ENCODE measurements around the gene MDM1.

MDM1 gene

DNA sequence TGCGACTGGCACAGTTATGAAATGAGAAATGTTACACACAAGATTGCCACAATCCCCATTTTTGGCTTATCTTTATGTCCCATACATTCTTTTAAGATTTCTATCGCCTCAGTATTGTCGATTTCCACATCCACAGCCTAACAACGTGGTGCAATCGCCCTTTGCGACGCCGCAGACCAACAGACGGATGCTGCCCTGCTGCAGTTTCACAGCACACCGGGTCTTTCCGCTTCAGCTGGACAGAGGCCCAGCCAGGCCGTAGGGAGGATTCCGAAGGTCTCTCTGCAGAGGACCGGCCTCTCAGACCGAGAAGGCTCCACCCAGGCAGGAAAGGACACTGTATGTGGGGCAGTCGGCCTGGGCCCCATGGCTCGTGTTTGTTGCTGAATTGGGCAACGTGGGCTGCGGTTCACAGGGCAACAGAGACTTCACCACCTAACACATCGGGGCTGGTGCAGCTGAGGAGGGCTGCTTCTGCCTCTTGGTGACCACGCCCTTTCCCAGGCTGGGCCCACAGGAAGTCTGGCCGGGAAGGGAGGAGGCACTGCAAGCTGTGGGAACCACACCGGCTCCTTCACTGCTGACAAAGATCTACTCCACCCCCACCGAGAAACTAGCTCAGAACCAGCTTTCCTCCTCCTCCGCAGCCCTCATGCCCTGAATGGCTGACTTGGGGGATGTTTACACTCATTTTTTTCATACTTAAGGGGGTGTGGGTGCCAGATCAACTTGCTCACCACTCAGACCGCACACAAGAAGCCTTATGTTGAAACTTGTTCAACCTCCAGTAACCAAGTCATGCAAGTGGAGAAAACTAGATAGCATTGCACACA, 32.9 kb upstream of the MDM1 start:
- Mint-ChIP-seq H3K4me1 (peaks cover 79% of the 10 kb centered on the region), H3K9me3 (peaks cover 5% of the 10 kb centered on the region), H3K27ac (peak overlapping the region; percentile 95), H3K4me3 (peak overlapping the region; percentile 81), H3K36me3 (peaks cover 8% of the 10 kb centered on the region)
- DNase-seq (ENCODE audit: low spot score in 2 of 2) (peak; percentile 72 to 96), ATAC-seq (peak; percentile 95)

GRCh38 chr12:68364328-68364727, 32.2 kb upstream of the MDM1 start:
- H3K36me3 Mint-ChIP-seq = peaks cover 8% of the 10 kb centered on the region
- ATAC-seq (no peak), DNase-seq (ENCODE audit: low spot score in 2 of 2) (no peak)
- H3K27ac Mint-ChIP-seq = peak overlapping the region; percentile 95
- peaks cover 77% of the 10 kb centered on the region for H3K4me1 Mint-ChIP-seq
- H3K4me3 Mint-ChIP-seq = peak overlapping the region; percentile 81
- peaks cover 5% of the 10 kb centered on the region for H3K9me3 Mint-ChIP-seq

GRCh38 chr12:68361953-68362352, 29.8 kb upstream of the MDM1 start:
- Mint-ChIP-seq H3K4me1 (peaks cover 74% of the 10 kb centered on the region), H3K4me3 (no peak overlapping the region), H3K9me3 (peaks cover 5% of the 10 kb centered on the region), H3K36me3 (peaks cover 8% of the 10 kb centered on the region), H3K27ac (peak overlapping the region; percentile 57)
- DNase-seq (ENCODE audit: low spot score in 2 of 2) = no peak
- no peak for ATAC-seq

GRCh38 chr12:68359674-68360073, 27.5 kb upstream of the MDM1 start:
- DNase-seq (ENCODE audit: low spot score in 2 of 2) = no peak
- no peak overlapping the region for H3K27ac Mint-ChIP-seq
- H3K36me3 Mint-ChIP-seq = no peaks in the 10 kb centered on the region
- H3K9me3 Mint-ChIP-seq = no peaks in the 10 kb centered on the region
- peak overlapping the region; percentile 37 for H3K4me3 Mint-ChIP-seq
- no peak for ATAC-seq
- H3K4me1 Mint-ChIP-seq = peaks cover 64% of the 10 kb centered on the region

- peak overlapping the region; percentile 80 for H3K27ac Mint-ChIP-seq
- DNase-seq (ENCODE audit: low spot score in 2 of 2) (peak; percentile 49 to 76), ATAC-seq (peak; percentile 89)
- no peaks in the 10 kb centered on the region for H3K36me3 Mint-ChIP-seq
- H3K9me3 Mint-ChIP-seq = no peaks in the 10 kb centered on the region
- H3K4me1 Mint-ChIP-seq = peaks cover 58% of the 10 kb centered on the region
- peak overlapping the region; percentile 37 for H3K4me3 Mint-ChIP-seq
Observed at GRCh38 chr12:68358532-68359485, 26.6 kb upstream of the MDM1 start.

DNA sequence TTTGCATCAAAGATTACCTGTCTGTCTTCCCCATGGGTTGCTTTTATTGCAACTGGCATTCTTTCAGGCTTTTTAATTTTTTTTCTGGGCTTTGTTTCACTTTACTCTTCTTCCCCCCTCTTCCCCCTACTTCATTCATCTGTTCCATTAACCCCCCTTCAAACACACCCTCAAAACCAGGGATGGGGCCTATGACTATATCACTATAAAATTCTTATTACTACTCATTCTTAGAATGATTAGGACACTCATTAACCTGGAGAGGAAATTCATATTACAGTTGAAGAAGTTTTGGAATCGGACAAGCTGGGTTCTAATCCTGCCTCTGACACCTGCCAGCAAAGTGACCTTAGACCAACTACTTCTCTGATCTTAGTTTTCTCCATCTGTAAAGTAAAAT, 24.8 kb upstream of the MDM1 start:
- no peak for ATAC-seq
- no peak for DNase-seq (ENCODE audit: low spot score in 2 of 2)
- Mint-ChIP-seq H3K36me3 (no peaks in the 10 kb centered on the region), H3K4me1 (peaks cover 40% of the 10 kb centered on the region), H3K27ac (peak overlapping the region; percentile 43), H3K9me3 (no peaks in the 10 kb centered on the region), H3K4me3 (no peak overlapping the region)

- H3K27ac Mint-ChIP-seq = no peak overlapping the region
- H3K9me3 Mint-ChIP-seq = no peaks in the 10 kb centered on the region
- ATAC-seq (no peak), DNase-seq (ENCODE audit: low spot score in 2 of 2) (no peak)
- peaks cover 35% of the 10 kb centered on the region for H3K4me1 Mint-ChIP-seq
- H3K4me3 Mint-ChIP-seq = no peak overlapping the region
- no peaks in the 10 kb centered on the region for H3K36me3 Mint-ChIP-seq
Observed at GRCh38 chr12:68356060-68356695, 24.0 kb upstream of the MDM1 start.

DNA sequence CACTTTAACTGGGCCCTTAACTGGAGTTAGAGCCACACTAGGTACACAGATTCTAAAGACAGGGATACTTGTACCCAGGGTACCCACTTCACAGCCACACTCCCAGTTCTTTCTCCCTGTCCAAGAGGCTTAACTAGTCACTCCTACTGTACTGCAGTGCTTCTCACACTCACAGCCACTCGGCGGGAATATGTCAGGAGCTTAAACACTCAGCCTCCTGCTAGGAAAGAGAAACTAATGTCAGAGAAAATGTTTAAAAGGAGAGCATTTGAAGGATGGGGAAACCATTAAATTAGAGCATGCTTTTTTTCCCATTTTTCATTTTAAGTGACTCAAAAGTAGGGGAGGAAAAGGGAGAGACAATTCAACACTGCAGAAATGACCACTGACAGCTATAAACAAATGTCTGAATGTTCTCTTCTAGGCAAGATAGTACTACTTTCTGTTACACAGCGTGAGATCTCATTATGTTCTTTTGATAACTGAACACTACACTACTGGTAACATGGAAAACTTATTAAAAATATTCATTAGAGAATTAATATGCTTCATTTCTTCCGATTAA, 22.9 kb upstream of the MDM1 start:
- Mint-ChIP-seq H3K4me3 (no peak overlapping the region), H3K36me3 (no peaks in the 10 kb centered on the region), H3K4me1 (peaks cover 28% of the 10 kb centered on the region), H3K9me3 (no peaks in the 10 kb centered on the region), H3K27ac (no peak overlapping the region)
- DNase-seq (ENCODE audit: low spot score in 2 of 2) = no peak
- ATAC-seq = no peak

DNA sequence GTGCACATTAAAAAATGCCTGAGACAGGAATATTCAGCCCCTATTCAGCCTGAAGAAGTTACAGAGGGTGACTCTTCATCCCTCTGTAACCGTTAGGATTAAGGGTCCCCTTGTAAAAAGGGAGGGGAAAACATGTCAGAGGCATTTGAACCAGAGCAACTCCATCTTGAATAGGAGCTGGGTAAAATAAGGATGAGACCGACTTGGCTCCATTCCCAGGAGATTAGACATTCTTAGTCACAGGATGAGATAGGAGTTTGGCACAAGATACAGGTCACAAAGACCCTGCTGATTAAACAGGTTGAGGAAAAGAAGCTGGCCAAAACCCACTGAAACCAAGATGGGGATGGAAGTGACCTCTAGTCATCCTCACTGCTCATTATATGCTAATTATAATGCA, 19.9 kb upstream of the MDM1 start:
- Mint-ChIP-seq H3K9me3 (no peaks in the 10 kb centered on the region), H3K27ac (no peak overlapping the region), H3K4me3 (no peak overlapping the region), H3K36me3 (no peaks in the 10 kb centered on the region), H3K4me1 (peaks cover 10% of the 10 kb centered on the region)
- ATAC-seq (no peak), DNase-seq (ENCODE audit: low spot score in 2 of 2) (no peak)

GRCh38 chr12:68350753-68351152, 18.6 kb upstream of the MDM1 start:
- Mint-ChIP-seq H3K4me3 (no peak overlapping the region), H3K36me3 (no peaks in the 10 kb centered on the region), H3K4me1 (peaks cover 15% of the 10 kb centered on the region), H3K27ac (no peak overlapping the region), H3K9me3 (no peaks in the 10 kb centered on the region)
- DNase-seq (ENCODE audit: low spot score in 2 of 2) (no peak), ATAC-seq (no peak)

GRCh38 chr12:68349921-68350606, 17.9 kb upstream of the MDM1 start:
- no peak overlapping the region for H3K4me3 Mint-ChIP-seq
- peaks cover 19% of the 10 kb centered on the region for H3K4me1 Mint-ChIP-seq
- no peaks in the 10 kb centered on the region for H3K9me3 Mint-ChIP-seq
- no peaks in the 10 kb centered on the region for H3K36me3 Mint-ChIP-seq
- DNase-seq (ENCODE audit: low spot score in 2 of 2) (no peak), ATAC-seq (no peak)
- no peak overlapping the region for H3K27ac Mint-ChIP-seq

DNA sequence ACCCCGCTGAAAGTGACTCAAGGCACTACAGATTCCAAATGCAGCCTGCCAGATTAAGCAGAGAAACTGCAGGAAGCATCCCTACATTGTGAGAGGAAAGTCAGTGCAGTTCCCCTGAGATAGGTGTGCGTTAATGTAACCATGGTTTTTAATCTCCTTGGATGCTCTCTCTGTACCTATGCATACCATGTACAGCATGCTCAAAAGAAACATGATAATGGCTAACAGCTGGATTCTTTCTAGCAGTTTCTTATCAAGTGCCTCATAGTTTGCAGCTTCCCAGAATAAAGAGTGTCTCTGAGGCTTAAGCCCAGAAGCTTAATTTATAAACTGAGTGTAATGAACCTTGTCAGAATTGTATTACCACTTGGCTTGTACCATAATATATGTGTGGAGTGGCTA, 17.1 kb upstream of the MDM1 start:
- no peak overlapping the region for H3K27ac Mint-ChIP-seq
- no peaks in the 10 kb centered on the region for H3K36me3 Mint-ChIP-seq
- ATAC-seq = no peak
- DNase-seq (ENCODE audit: low spot score in 2 of 2) = no peak
- H3K4me1 Mint-ChIP-seq = peaks cover 19% of the 10 kb centered on the region
- no peak overlapping the region for H3K4me3 Mint-ChIP-seq
- no peaks in the 10 kb centered on the region for H3K9me3 Mint-ChIP-seq

DNA sequence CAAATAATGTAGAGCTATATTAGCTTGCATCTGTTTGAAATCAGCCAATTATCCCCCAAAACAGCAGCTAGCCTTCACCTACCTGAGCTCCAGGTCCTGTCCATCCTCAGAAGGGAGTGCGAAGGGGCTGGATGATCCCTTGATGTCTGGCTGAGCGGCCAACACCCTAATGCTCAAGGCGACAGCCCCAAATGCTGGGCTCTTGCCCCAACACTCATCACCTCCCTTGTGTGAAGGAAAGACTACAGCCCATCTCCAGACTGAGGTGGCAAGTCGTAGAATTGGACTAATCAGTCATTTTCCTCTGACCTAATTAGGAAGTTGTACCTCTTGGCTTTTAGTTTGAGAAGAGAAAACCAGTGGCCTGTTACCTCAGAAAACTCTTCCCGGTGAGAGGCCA, 16.3 kb upstream of the MDM1 start:
- Mint-ChIP-seq H3K9me3 (no peaks in the 10 kb centered on the region), H3K4me3 (no peak overlapping the region), H3K36me3 (no peaks in the 10 kb centered on the region), H3K4me1 (peaks cover 19% of the 10 kb centered on the region), H3K27ac (no peak overlapping the region)
- DNase-seq (ENCODE audit: low spot score in 2 of 2) (no peak), ATAC-seq (no peak)

- Mint-ChIP-seq H3K36me3 (no peaks in the 10 kb centered on the region), H3K4me1 (peaks cover 19% of the 10 kb centered on the region), H3K9me3 (no peaks in the 10 kb centered on the region), H3K27ac (no peak overlapping the region), H3K4me3 (no peak overlapping the region)
- no peak for DNase-seq (ENCODE audit: low spot score in 2 of 2)
- ATAC-seq = no peak
Observed at GRCh38 chr12:68345763-68346162, 13.6 kb upstream of the MDM1 start.

All from stimulated activated effector memory CD8-positive, alpha-beta T cell treated with anti-CD3 and anti-CD28 coated beads, Interleukin-12 subunit alpha, Interleukin-12 subunit beta, amount 100 ng/mL, for 72 hours (primary cell).